Glomerular endothelial cell (primary cell): ENCODE data around the gene ATG2B. TPM values are rescaled to one million over a fixed set of nuclear protein-coding genes. Genes with fewer than 3 reads are reported as not detected.

Experiments used
- DNase-seq: peaks from one replicate; pipeline ENCODE4 v3.0.0-alpha.2; 2011; ENCODE audit warnings: low read depth, low spot score; ENCODE audit errors: extremely low read depth
- total RNA-seq: library from RNA; depleted of rRNA; stranded (reverse); fragments of >200 nt; gene quantifications from 2 replicates; pipeline ENCODE4 v1.2.3, GENCODE V29; 2015

Gene ATG2B
- total RNA-seq, 1 donor from 2014 or later, result 13.9 TPM

DNA sequence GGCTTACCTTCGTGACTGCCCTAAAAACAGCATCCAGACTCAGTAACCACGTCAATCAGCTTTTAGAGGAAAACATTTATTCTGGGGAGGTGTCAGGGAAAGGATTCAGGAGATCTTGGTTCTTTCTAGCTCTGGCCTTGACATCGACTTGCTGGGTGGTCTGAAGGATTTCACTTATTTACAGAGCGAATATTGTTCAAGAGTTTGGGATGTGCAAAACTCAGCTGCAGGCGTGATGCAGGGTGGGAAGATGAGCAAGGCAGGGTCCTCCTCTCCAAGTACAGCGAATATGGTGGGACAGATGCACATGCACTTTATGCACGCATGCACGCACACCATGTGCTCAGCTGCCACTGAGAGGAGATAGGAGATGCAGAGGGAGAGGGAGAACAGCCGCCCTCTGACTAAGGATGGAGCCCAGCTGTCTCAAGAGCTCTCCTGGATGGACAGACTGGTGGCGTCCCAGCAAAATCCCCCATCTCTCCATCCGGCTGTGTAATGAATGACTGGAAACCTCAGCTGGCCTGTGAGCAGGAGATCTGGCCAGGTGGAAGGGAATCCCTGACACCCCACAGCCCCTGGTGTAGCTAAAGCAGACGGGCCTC, 131.5 kb downstream of the ATG2B start:
- DNase-seq, result no peak

DNA sequence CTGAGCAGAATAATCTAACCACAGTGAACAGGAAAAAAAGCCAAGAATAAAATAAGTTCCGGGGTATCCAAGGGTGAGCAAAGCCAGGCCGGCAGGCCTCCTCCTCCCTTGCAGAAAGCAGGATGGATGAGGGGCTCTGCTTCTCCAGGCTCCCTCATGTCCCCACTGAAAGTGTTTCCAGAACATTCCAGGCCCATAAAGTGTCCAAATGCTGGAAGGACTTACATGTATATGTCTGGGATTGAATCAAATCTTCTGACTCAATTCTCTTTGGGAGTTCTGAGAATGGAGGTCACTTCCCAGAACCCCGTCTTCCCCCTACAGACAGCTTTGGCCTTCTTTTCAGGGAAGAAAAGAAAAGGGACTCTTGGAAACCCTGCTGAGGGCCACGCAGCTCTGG, 132.1 kb downstream of the ATG2B start:
- no peak for DNase-seq

GRCh38 chr14:96229315-96229714, 133.8 kb downstream of the ATG2B start:
- no peak for DNase-seq

Other genes with a start within 250 kb of the ATG2B start
- gene BDKRB2, start 158.5 kb downstream of the ATG2B start, total RNA-seq, result 1.7 and 4.1 TPM in 2 replicates
- gene BDKRB1, start 107.1 kb downstream of the ATG2B start, total RNA-seq, result not detected in 2 replicates
- gene GSKIP, start 185 bp upstream of the ATG2B start, total RNA-seq, result 21.0 and 25.4 TPM in 2 replicates
- gene AK7, start 28.8 kb upstream of the ATG2B start, total RNA-seq, result 0.34 and 0.88 TPM in 2 replicates
- gene PAPOLA, start 139.0 kb upstream of the ATG2B start, total RNA-seq, result 89.2 and 127 TPM in 2 replicates